Smooth muscle cell (in vitro differentiated cells): ENCODE measurements around the gene WLS. TPM values are rescaled to one million over a fixed set of nuclear protein-coding genes. Genes with fewer than 3 reads are reported as not detected.

Experiments used
- DNase-seq: peaks from one replicate; lab custom pipeline; 2025; ENCODE audit not compliant: unreplicated experiment; lab: John Stamatoyannopoulos, UW
- H2AFZ ChIP-seq: fragments of 200-600 bp; sonication (generic); 2 replicates; pipeline ENCODE4 v1.6.0; 2016; ENCODE audit warnings: antibody characterized with exemption, low read depth, mild to moderate bottlenecking
- H3F3A ChIP-seq: fragments of 200-600 bp; sonication (generic); 2 replicates; pipeline ENCODE4 v1.6.0; 2017; ENCODE audit warnings: antibody characterized with exemption, low read depth
- H3K27ac ChIP-seq: fragments of 200-600 bp; sonication (generic); 2 replicates; pipeline ENCODE4 v1.5.1; 2016; ENCODE audit warnings: low read depth, mild to moderate bottlenecking
- H3K27me3 ChIP-seq: fragments of 200-600 bp; sonication (generic); 2 replicates; pipeline ENCODE4 v1.6.1; 2016; ENCODE audit warnings: low read depth, mild to moderate bottlenecking
- H3K36me3 ChIP-seq: fragments of 200-600 bp; sonication (generic); 2 replicates; pipeline ENCODE4 v1.5.1; 2016; ENCODE audit warnings: low read depth
- H3K4me1 ChIP-seq: fragments of 200-600 bp; sonication (generic); 2 replicates; pipeline ENCODE4 v1.5.1; 2016; ENCODE audit warnings: low read depth
- H3K4me2 ChIP-seq: fragments of 200-600 bp; sonication (generic); 2 replicates; pipeline ENCODE4 v1.6.0; 2016; ENCODE audit warnings: mild to moderate bottlenecking
- H3K4me3 ChIP-seq: fragments of 200-600 bp; sonication (generic); 2 replicates; pipeline ENCODE4 v1.5.1; 2016; ENCODE audit warnings: mild to moderate bottlenecking
- H3K79me2 ChIP-seq: fragments of 200-600 bp; sonication (generic); 2 replicates; pipeline ENCODE4 v1.6.0; 2016; ENCODE audit warnings: low read depth, mild to moderate bottlenecking
- H3K9ac ChIP-seq: fragments of 200-600 bp; sonication (generic); 2 replicates; pipeline ENCODE4 v1.6.0; 2016; ENCODE audit warnings: low read depth
- H3K9me3 ChIP-seq: fragments of 200-600 bp; sonication (generic); replicated peaks from 2 replicates; pipeline ENCODE4 v1.5.1; 2016; ENCODE audit warnings: low read depth
- H4K20me1 ChIP-seq: fragments of 200-600 bp; sonication (generic); 2 replicates; pipeline ENCODE4 v1.6.0; 2016; ENCODE audit warnings: low read depth
- WGBS: methylation state at CpG from one replicate; pipeline ENCODE4 v1.1.7; 2016; ENCODE audit warnings: low lambda C conversion rate; 5-methylcytosine and 5-hydroxymethylcytosine counted together
- polyA plus RNA-seq: library from polyadenylated mRNA; unstranded; fragments of >200 nt; fragmentation: Nextera tagmentation; extraction: Ambion mirVana; gene quantifications from 2 replicates; pipeline ENCODE4 v1.2.1, GENCODE V29; 2016
- total RNA-seq: library from RNA; depleted of rRNA; stranded (reverse); fragments of >200 nt; gene quantifications from 2 replicates; pipeline ENCODE4 v1.2.3, GENCODE V29; 2014
- TF ChIP-seq, protein P1 (sequence below): fragments of 200-600 bp; sonication (generic); IDR thresholded peaks from 2 replicates; pipeline ENCODE4 v1.5.1; 2017; ENCODE audit warnings: borderline replicate concordance, mild to moderate bottlenecking, antibody characterized with exemption; ENCODE audit not compliant: insufficient read depth, poor library complexity, severe bottlenecking

WLS gene
- total and polyA plus RNA-seq, 2 experiments from 2014 or later, result 58.1 to 112 TPM

DNA sequence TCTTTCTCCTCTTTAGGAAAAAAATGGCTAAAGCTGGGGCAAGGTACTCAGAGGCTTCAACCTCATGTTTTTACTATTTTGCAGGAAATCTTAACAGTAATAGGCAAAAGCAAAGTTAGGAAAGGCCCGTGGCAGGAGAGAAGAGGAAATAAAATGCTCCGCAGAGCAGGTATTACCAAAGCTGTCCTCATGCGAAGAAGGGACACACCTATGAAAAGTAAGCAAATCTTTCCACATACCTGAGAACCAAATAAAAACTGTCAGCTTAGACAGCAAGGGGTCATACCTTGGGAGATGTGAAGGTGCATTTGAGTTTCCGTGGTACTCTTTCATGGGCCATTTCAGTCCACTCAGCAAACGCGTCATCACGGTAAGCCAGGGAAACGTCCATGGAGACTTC is 73.5 kb downstream of the WLS start:
- Histone ChIP-seq H3K9me3 (no peaks in the 10 kb centered on the region), H3K9ac (no peak overlapping the region), H2AFZ (no peak overlapping the region), H3K36me3 (peaks cover 6% of the 10 kb centered on the region), H3K4me2 (no peak overlapping the region), H4K20me1 (no peaks in the 10 kb centered on the region), H3K27me3 (no peaks in the 10 kb centered on the region), H3K27ac (no peak overlapping the region), H3K79me2 (no peaks in the 10 kb centered on the region), H3K4me1 (no peaks in the 10 kb centered on the region), H3F3A (no peaks in the 10 kb centered on the region), H3K4me3 (no peak overlapping the region)
- no peak for DNase-seq
- TF ChIP-seq, protein P1, sequence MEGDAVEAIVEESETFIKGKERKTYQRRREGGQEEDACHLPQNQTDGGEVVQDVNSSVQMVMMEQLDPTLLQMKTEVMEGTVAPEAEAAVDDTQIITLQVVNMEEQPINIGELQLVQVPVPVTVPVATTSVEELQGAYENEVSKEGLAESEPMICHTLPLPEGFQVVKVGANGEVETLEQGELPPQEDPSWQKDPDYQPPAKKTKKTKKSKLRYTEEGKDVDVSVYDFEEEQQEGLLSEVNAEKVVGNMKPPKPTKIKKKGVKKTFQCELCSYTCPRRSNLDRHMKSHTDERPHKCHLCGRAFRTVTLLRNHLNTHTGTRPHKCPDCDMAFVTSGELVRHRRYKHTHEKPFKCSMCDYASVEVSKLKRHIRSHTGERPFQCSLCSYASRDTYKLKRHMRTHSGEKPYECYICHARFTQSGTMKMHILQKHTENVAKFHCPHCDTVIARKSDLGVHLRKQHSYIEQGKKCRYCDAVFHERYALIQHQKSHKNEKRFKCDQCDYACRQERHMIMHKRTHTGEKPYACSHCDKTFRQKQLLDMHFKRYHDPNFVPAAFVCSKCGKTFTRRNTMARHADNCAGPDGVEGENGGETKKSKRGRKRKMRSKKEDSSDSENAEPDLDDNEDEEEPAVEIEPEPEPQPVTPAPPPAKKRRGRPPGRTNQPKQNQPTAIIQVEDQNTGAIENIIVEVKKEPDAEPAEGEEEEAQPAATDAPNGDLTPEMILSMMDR, result no peak
- 90% methylated on average over 8 of the region's 8 CpGs for WGBS

DNA sequence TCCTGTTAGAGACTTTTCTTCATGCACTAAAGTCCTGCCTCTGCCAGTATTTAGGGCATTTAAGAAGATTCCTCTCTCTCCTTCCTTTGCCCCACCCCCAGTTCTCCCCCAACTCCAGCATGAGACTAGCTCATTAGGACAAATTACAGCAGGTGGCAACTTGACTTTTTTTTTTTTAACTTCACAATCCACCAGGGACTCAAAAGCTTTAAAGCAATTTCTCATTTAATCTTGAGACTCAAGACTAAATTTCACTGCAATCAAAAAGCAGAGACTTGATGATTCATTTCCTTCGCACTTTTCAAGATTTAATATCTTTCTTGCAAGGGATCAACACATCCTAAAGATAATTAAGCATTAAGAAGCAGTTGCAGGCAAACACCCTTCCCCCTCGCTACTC is 74.9 kb downstream of the WLS start:
- H3K4me3 ChIP-seq, result no peak overlapping the region

DNA sequence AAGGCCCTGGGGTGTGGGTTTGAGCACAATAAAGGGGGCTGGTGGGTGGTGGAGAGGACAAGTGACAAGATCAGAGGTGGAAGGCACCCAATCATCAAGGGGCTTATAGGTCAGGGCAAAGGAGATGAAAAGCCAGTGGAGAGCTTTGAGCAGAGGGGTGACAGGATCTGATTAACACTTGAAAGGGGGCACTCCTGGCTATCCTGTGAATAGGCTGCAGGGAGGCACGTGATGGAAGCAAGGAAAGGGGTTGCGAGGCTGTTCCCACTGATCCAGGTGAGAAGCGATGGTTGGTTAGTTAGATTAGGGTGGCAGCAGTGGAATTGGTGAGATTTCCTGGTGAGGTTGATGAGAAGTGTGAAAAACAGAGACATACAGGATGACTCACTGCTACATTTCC is 80.6 kb downstream of the WLS start:
- H3K27me3 ChIP-seq, result no peaks in the 10 kb centered on the region
- no peak for DNase-seq
- H3K27ac ChIP-seq, result no peak overlapping the region
- no peak overlapping the region for H3K9ac ChIP-seq
- no peaks in the 10 kb centered on the region for H3K79me2 ChIP-seq
- H3K9me3 ChIP-seq, result no peaks in the 10 kb centered on the region
- no peaks in the 10 kb centered on the region for H3K4me1 ChIP-seq
- no peak overlapping the region for H2AFZ ChIP-seq
- H3F3A ChIP-seq, result no peaks in the 10 kb centered on the region
- TF ChIP-seq, protein P1, result no peak
- no peak overlapping the region for H3K4me3 ChIP-seq
- 89% methylated on average over 3 of the region's 3 CpGs for WGBS
- H3K4me2 ChIP-seq, result no peak overlapping the region
- peaks cover 6% of the 10 kb centered on the region for H3K36me3 ChIP-seq
- H4K20me1 ChIP-seq, result no peaks in the 10 kb centered on the region

More for the DNA sequence above, 74.9 kb downstream of the WLS start:
- Histone ChIP-seq H3K27ac (no peak overlapping the region), H3K4me1 (no peaks in the 10 kb centered on the region), H3K27me3 (no peaks in the 10 kb centered on the region), H4K20me1 (no peaks in the 10 kb centered on the region), H3F3A (no peaks in the 10 kb centered on the region), H3K36me3 (peaks cover 6% of the 10 kb centered on the region), H3K9me3 (no peaks in the 10 kb centered on the region), H3K4me2 (no peak overlapping the region), H3K79me2 (no peaks in the 10 kb centered on the region), H3K9ac (no peak overlapping the region), H2AFZ (no peak overlapping the region)
- DNase-seq, result no peak
- TF ChIP-seq, protein P1, result no peak
- WGBS, result 89% methylated on average over 2 of the region's 2 CpGs

DNA sequence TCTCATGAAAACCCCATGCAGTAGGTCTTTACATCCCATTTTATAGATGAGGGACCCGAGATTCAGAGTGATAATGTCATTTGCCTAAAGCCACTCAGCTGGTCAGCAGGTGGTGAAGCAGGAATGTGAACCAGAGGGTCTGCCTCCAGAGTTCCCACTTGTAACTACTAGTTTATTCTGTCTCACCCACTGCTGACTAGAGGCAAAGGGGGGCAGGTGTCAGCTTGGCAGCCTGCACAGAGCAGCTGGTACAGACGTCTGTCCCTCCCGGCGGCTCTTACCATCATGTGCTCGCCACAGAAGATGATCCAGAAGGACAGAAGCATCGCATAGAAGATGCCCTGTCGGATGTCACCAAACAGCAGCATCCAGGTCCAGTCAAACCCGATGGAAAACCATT is 82.4 kb downstream of the WLS start:
- no peak overlapping the region for H3K27ac ChIP-seq
- peaks cover 12% of the 10 kb centered on the region for H3F3A ChIP-seq
- DNase-seq, result no peak
- TF ChIP-seq, protein P1, result no peak
- H2AFZ ChIP-seq, result no peak overlapping the region
- no peak overlapping the region for H3K4me3 ChIP-seq
- H3K36me3 ChIP-seq, result peaks cover 6% of the 10 kb centered on the region
- 89% methylated on average over 8 of the region's 8 CpGs for WGBS
- no peak overlapping the region for H3K4me2 ChIP-seq
- no peaks in the 10 kb centered on the region for H3K9me3 ChIP-seq
- no peaks in the 10 kb centered on the region for H4K20me1 ChIP-seq
- H3K79me2 ChIP-seq, result no peaks in the 10 kb centered on the region
- no peak overlapping the region for H3K9ac ChIP-seq
- H3K27me3 ChIP-seq, result no peaks in the 10 kb centered on the region
- H3K4me1 ChIP-seq, result no peaks in the 10 kb centered on the region
